NOMO-1 treated with DMSO at 0.1 percent for 48 hours (cell line): ENCODE data around the gene PSMG1.
A peak's percentile ranks its signal among the peaks of the same experiment; 100 is the strongest.

Experiments
- DNase-seq: peaks from one replicate; lab custom pipeline; 2025; ENCODE audit not compliant: unreplicated experiment; lab: John Stamatoyannopoulos, UW

PSMG1 gene

GRCh38 chr21:39125752-39126485 is 57.3 kb downstream of the PSMG1 start:
- peak; percentile 85 for DNase-seq
